Measurements from ENCODE around the gene VAMP1. TPM values are rescaled to one million over a fixed set of nuclear protein-coding genes. Genes with fewer than 3 reads are reported as not detected.

VAMP1 gene
- total RNA-seq, 4 donors from 2014 or later = 10.5 to 45.5 (median 17.9) TPM

Other genes starting within 250 kb of the VAMP1 start
- gene PLEKHG6, start 160.0 kb downstream of the VAMP1 start, total RNA-seq = 10 to 100 TPM in 1 of 4 donors, 1 to 10 TPM in 1, under 1 TPM in 2; 0.35 to 44.5 (median 1.3) TPM
- 100 to 1,000 TPM; 150 to 356 (median 227) TPM for gene TNFRSF1A, start 128.6 kb downstream of the VAMP1 start, total RNA-seq
- 10 to 100 TPM in 1 of 4 donors, 1 to 10 TPM in 1, under 1 TPM in 1, not detected in 1; 0.62 to 19.9 (median 5.2) TPM for gene SCNN1A, start 95.1 kb downstream of the VAMP1 start, total RNA-seq
- 100 to 1,000 TPM in 3 of 4 donors, 10 to 100 TPM in 1; 86.5 to 139 (median 119) TPM for gene LTBR, start 86.5 kb downstream of the VAMP1 start, total RNA-seq
- under 1 TPM in 2 of 4 donors, not detected in 2; 0.45 to 0.89 TPM for gene CD27, start 25.7 kb downstream of the VAMP1 start, total RNA-seq
- gene TAPBPL, start 18.6 kb downstream of the VAMP1 start, total RNA-seq = 10 to 100 TPM; 11.6 to 31.3 (median 16.4) TPM
- 10 to 100 TPM; 51.0 to 99.3 (median 66.0) TPM for gene MRPL51, start 22.6 kb upstream of the VAMP1 start, total RNA-seq
- 10 to 100 TPM; 21.2 to 28.0 (median 24.8) TPM for gene NCAPD2, start 23.4 kb upstream of the VAMP1 start, total RNA-seq
- 1,000 to 10,000 TPM; 1,868 to 3,239 (median 2,463) TPM for gene GAPDH, start 63.8 kb upstream of the VAMP1 start, total RNA-seq
- 10 to 100 TPM; 16.9 to 27.4 (median 22.1) TPM for gene IFFO1, start 85.4 kb upstream of the VAMP1 start, total RNA-seq
- 10 to 100 TPM; 22.5 to 49.8 (median 26.8) TPM for gene NOP2, start 97.6 kb upstream of the VAMP1 start, total RNA-seq
- gene CHD4, start 136.7 kb upstream of the VAMP1 start, total RNA-seq = 100 to 1,000 TPM; 133 to 266 (median 219) TPM
- gene LPAR5, start 165.3 kb upstream of the VAMP1 start, total RNA-seq = 1 to 10 TPM in 2 of 4 donors, under 1 TPM in 2; 0.47 to 2.0 (median 1.2) TPM
- gene ACRBP, start 176.8 kb upstream of the VAMP1 start, total RNA-seq = 1 to 10 TPM in 2 of 4 donors, under 1 TPM in 1, not detected in 1; 0.81 to 3.2 (median 2.4) TPM
- 10 to 100 TPM; 43.2 to 63.8 (median 54.3) TPM for gene ING4, start 192.4 kb upstream of the VAMP1 start, total RNA-seq
- 10 to 100 TPM; 26.1 to 57.5 (median 43.6) TPM for gene ZNF384, start 218.7 kb upstream of the VAMP1 start, total RNA-seq
- 1 to 10 TPM in 1 of 4 donors, under 1 TPM in 3; 0.46 to 1.2 (median 0.73) TPM for gene PIANP, start 230.1 kb upstream of the VAMP1 start, total RNA-seq